Subcutaneous adipose tissue (tissue), 4 donors: ENCODE measurements around the gene PHF21B. TPM values are rescaled to one million over a fixed set of nuclear protein-coding genes. Genes with fewer than 3 reads are reported as not detected.

Experiments used
- CTCF ChIP-seq: fragments of 450-650 bp; IDR thresholded peaks from one replicate; pipeline ENCODE4 v1.5.1; 2016; ENCODE audit warnings: low read depth, mild to moderate bottlenecking, control low read depth, antibody characterized with exemption, moderate library complexity
- total RNA-seq, 4 donors: library from RNA; depleted of rRNA; stranded (reverse); fragments of >200 nt; gene quantifications; one replicate each; pipeline ENCODE4 v1.1.0, GENCODE V29; 2016

PHF21B gene
- total RNA-seq, 4 donors from 2014 or later, result 0.16 TPM; not detected in 3

DNA sequence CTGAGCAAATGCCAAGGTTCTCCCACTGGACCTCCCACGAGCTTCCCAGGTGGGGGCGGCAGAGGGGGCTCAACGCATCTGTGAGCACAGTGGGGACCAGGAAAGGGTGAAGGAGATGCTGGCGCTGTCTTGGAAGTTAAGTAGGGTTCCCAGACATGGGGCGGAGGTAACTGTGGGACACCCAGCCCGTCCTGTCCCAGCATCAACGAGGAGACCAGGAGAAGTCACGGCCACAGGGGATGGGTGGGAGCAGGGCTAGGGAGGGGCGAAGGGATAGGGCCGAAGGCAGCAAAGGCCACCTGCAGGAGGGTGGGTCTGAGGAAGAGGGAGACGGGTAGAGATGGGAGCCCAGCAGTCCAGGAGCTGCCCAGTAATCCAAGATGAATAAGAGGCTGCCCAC lies 70.4 kb downstream of the PHF21B start:
- TF ChIP-seq CTCF, result no peak

DNA sequence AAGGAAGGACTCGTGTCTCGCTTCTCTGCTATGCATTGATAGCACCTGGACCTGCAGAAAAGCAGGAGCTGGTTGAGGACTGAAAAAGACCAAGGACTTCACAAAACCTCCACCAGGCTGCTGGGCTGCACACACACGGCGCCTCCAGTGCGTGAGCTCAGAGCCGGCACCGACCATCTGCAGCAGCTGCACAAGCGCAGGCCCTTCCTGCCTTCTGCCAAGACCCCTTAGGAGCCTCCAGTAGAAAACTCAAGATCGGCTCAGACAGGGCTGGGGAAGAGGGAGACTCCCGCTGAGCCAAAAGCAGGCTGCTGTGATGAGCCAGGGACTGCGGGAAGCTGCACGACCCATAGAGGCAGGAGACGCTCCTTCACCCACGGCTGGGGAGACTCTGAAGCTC lies 70.9 kb downstream of the PHF21B start:
- TF ChIP-seq CTCF, result no peak

- no peak for TF ChIP-seq CTCF
Observed at GRCh38 chr22:44937216-44937615, 72.6 kb downstream of the PHF21B start.

GRCh38 chr22:44936201-44936600 lies 73.6 kb downstream of the PHF21B start:
- TF ChIP-seq CTCF, result no peak

DNA sequence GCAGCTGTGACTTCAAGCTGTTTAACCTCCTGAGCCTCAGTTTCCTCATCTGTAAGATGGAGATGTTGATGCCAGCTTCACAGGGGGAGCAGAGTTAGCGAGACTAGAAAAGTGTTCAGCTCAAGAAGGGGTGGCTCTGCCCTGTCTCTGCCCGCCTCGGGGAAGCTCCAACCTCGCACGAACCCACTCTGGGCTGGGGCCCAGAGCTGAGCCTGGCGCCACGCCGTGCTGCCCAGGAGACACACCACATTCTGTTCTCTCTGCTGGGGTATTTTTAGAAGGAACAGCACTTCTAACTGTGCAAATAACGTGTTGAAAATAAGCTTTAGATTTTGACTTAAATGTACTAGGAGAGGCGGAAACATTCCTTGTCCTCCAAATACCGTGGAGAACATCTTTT lies 74.1 kb downstream of the PHF21B start:
- no peak for TF ChIP-seq CTCF

DNA sequence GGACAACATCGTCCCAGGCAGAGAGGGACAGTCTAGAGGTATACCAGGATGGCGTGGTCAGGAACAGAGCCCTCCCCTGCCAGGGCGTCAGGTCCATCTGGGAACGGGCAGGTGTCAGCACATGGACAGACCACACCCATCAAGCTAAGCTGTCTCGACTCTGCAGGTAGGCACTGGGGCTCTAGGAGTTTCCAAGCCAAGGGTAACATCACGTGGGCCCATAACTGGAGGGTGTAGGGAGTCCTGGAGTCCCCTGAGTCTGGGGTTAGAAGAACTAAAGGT lies 75.4 kb downstream of the PHF21B start:
- TF ChIP-seq CTCF, result no peak

DNA sequence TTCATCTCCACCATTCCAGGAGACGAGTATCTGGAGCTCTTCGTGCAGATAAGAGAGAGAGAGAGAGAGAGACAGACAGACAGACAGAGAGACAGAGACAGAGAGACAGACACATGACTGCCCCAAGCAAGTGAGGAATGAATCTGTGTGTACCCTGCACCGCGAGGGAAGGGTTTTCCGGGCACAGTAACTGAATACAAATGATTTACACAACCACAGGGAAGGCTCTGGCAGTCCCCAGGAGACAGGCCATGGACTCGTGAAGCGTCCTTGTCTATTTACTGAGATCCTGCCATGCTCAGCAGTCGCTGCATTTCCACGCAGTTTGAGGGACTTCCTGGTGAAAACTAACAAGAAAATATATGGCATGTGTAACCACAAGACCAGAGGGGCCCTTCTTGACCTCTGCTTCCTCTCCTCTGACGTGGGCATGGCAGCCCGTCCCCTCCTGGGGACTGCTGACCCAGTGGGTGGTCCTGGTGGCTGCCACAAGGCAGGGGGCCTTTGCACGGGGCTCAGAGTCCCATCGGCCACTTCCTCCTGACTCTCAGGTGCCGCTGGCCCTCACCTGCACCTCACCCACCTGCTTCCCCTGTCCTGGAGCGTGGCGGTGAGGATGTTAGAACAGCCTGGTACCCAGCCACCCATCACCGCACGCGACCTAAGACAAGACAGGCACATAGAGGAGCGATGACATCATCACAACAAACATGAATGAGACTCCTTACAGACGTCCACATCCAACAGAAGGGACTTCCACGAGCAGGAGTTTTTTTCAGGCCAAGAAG lies 75.9 kb downstream of the PHF21B start:
- TF ChIP-seq CTCF, result no peak
